BLaER1 (cell line): Measurements from ENCODE around the gene CLCN3.
"Not testable (repeated sequence)": the region's sequence is repeated elsewhere in the genome, so short reads cannot be mapped to it uniquely, and the experiment has no call there.

Experiments
- H3K27ac ChIP-seq: shearing (Covaris generic); formaldehyde crosslinking; 2 replicates; pipeline ENCODE4 v1.8.1; 2022
- H3K27me3 ChIP-seq: shearing (Covaris generic); formaldehyde crosslinking; 2 replicates; pipeline ENCODE4 v1.8.1; 2022
- H3K36me3 ChIP-seq: shearing (Covaris generic); formaldehyde crosslinking; 2 replicates; pipeline ENCODE4 v1.8.1; 2022
- H3K4me1 ChIP-seq: shearing (Covaris generic); formaldehyde crosslinking; 2 replicates; pipeline ENCODE4 v1.8.1; 2022
- H3K4me2 ChIP-seq: shearing (Covaris generic); formaldehyde crosslinking; 2 replicates; pipeline ENCODE4 v1.8.1; 2022
- H3K4me3 ChIP-seq: shearing (Covaris generic); formaldehyde crosslinking; 2 replicates; pipeline ENCODE4 v1.8.1; 2022
- H3K9ac ChIP-seq: shearing (Covaris generic); formaldehyde crosslinking; 2 replicates; pipeline ENCODE4 v1.8.1; 2022
- H3K9me3 ChIP-seq: shearing (Covaris generic); formaldehyde crosslinking; 2 replicates; pipeline ENCODE4 v1.8.1; 2022
- H4K20me1 ChIP-seq: shearing (Covaris generic); formaldehyde crosslinking; 2 replicates; pipeline ENCODE4 v1.8.1; 2022
- Cebpa-rat ChIP-seq: shearing (Covaris generic); IDR thresholded peaks from 2 replicates; pipeline ENCODE4 v1.8.1; 2022

Gene CLCN3

GRCh38 chr4:169619958-169620879, at the start of gene CLCN3:
Gene CLCN3, plus strand, starts transcription at chr4:169620578. Its CDS starts 15,351 bp downstream, at chr4:169635929.
- no peak for TF ChIP-seq Cebpa-rat
- no peaks in the 10 kb centered on the region for H3K9me3 ChIP-seq
- peak within 1 kb of the TSS; percentile 88 for H3K27ac ChIP-seq
- peaks cover 9% of the 10 kb centered on the region; the same call in 1 of the 2 replicates for H3K36me3 ChIP-seq
- peak within 1 kb of the TSS; percentile 89 for H3K4me3 ChIP-seq
- peaks cover 39% of the 10 kb centered on the region for H4K20me1 ChIP-seq
- peaks cover 28% of the 10 kb centered on the region for H3K4me1 ChIP-seq
- H3K9ac ChIP-seq: peak within 1 kb of the TSS; percentile 94
- H3K4me2 ChIP-seq: peak within 1 kb of the TSS; percentile 97
- H3K27me3 ChIP-seq: no peaks in the 10 kb centered on the region

GRCh38 chr4:169571012-169571411, 49.4 kb upstream of the CLCN3 start:
- H3K4me1 ChIP-seq: peaks cover 26% of the 10 kb centered on the region
- not testable (repeated sequence) for H3K9ac ChIP-seq, H4K20me1 ChIP-seq, H3K27me3 ChIP-seq, H3K27ac ChIP-seq, H3K4me2 ChIP-seq, H3K4me3 ChIP-seq
- H3K9me3 ChIP-seq: peaks cover 21% of the 10 kb centered on the region
- H3K36me3 ChIP-seq: peaks cover 21% of the 10 kb centered on the region; the same call in 1 of the 2 replicates

- TF ChIP-seq Cebpa-rat: no peak
- Histone ChIP-seq H3K27me3 (no peaks in the 10 kb centered on the region), H3K4me2 (no peak overlapping the region), H3K4me1 (peaks cover 26% of the 10 kb centered on the region), H3K9me3 (peaks cover 21% of the 10 kb centered on the region), H3K4me3 (no peak overlapping the region), H3K9ac (no peak overlapping the region), H4K20me1 (no peaks in the 10 kb centered on the region), H3K36me3 (peaks cover 21% of the 10 kb centered on the region; the same call in 1 of the 2 replicates), H3K27ac (no peak overlapping the region)
These were observed 48.9 kb upstream of the CLCN3 start for GRCh38 chr4:169571435-169571834.

- H3K9me3 ChIP-seq: peaks cover 21% of the 10 kb centered on the region
- no peak overlapping the region for H3K4me3 ChIP-seq
- no peaks in the 10 kb centered on the region for H3K27me3 ChIP-seq
- H3K27ac ChIP-seq: peak overlapping the region; percentile 27; the same call in 1 of the 2 replicates
- no peaks in the 10 kb centered on the region for H4K20me1 ChIP-seq
- H3K4me2 ChIP-seq: peak overlapping the region; percentile 62
- H3K4me1 ChIP-seq: peaks cover 26% of the 10 kb centered on the region
- no peak for TF ChIP-seq Cebpa-rat
- H3K9ac ChIP-seq: no peak overlapping the region
- H3K36me3 ChIP-seq: peaks cover 21% of the 10 kb centered on the region; the same call in 1 of the 2 replicates
These were observed 46.5 kb upstream of the CLCN3 start for GRCh38 chr4:169573889-169574288.

GRCh38 chr4:169582203-169582602, 38.2 kb upstream of the CLCN3 start:
- Histone ChIP-seq H3K27me3 (no peaks in the 10 kb centered on the region), H3K4me1 (no peaks in the 10 kb centered on the region), H3K9ac (no peak overlapping the region), H3K9me3 (no peaks in the 10 kb centered on the region), H3K36me3 (peaks cover 19% of the 10 kb centered on the region; the same call in 1 of the 2 replicates), H4K20me1 (no peaks in the 10 kb centered on the region), H3K4me2 (no peak overlapping the region), H3K27ac (no peak overlapping the region), H3K4me3 (no peak overlapping the region)
- no peak for TF ChIP-seq Cebpa-rat

- no peak overlapping the region for H3K4me3 ChIP-seq
- H3K27ac ChIP-seq: no peak overlapping the region
- TF ChIP-seq Cebpa-rat: no peak
- H3K4me1 ChIP-seq: no peaks in the 10 kb centered on the region
- H3K9me3 ChIP-seq: no peaks in the 10 kb centered on the region
- H3K4me2 ChIP-seq: no peak overlapping the region
- no peaks in the 10 kb centered on the region for H4K20me1 ChIP-seq
- H3K27me3 ChIP-seq: no peaks in the 10 kb centered on the region
- H3K36me3 ChIP-seq: peaks cover 19% of the 10 kb centered on the region; the same call in 1 of the 2 replicates
- no peak overlapping the region for H3K9ac ChIP-seq
These were observed 37.7 kb upstream of the CLCN3 start for GRCh38 chr4:169582706-169583105.

- Histone ChIP-seq H3K27me3 (no peaks in the 10 kb centered on the region), H3K4me2 (no peak overlapping the region), H3K36me3 (peaks cover 19% of the 10 kb centered on the region; the same call in 1 of the 2 replicates), H3K9me3 (no peaks in the 10 kb centered on the region), H3K4me3 (no peak overlapping the region), H4K20me1 (no peaks in the 10 kb centered on the region), H3K4me1 (no peaks in the 10 kb centered on the region), H3K27ac (no peak overlapping the region), H3K9ac (no peak overlapping the region)
- no peak for TF ChIP-seq Cebpa-rat
These were observed 36.8 kb upstream of the CLCN3 start for GRCh38 chr4:169583563-169583962.

- Histone ChIP-seq H3K4me2 (no peak overlapping the region), H3K27ac (no peak overlapping the region), H3K9me3 (no peaks in the 10 kb centered on the region), H4K20me1 (no peaks in the 10 kb centered on the region), H3K9ac (no peak overlapping the region), H3K4me1 (no peaks in the 10 kb centered on the region), H3K36me3 (0 out of 2 replicates have a peak, but pooled peaks cover 6% of the 10 kb centered on the region), H3K27me3 (no peaks in the 10 kb centered on the region), H3K4me3 (no peak overlapping the region)
- TF ChIP-seq Cebpa-rat: no peak
These were observed 27.3 kb upstream of the CLCN3 start for GRCh38 chr4:169593050-169593560.

GRCh38 chr4:169594560-169595195, 25.7 kb upstream of the CLCN3 start:
- Histone ChIP-seq H3K36me3 (0 out of 2 replicates have a peak, but pooled peaks cover 6% of the 10 kb centered on the region), H3K9ac (no peak overlapping the region)

More at GRCh38 chr4:169594560-169595195, 25.7 kb upstream of the CLCN3 start:
- no peak overlapping the region for H3K4me2 ChIP-seq
- no peaks in the 10 kb centered on the region for H3K27me3 ChIP-seq
- no peak for TF ChIP-seq Cebpa-rat
- no peaks in the 10 kb centered on the region for H4K20me1 ChIP-seq
- H3K27ac ChIP-seq: no peak overlapping the region
- no peak overlapping the region for H3K4me3 ChIP-seq
- no peaks in the 10 kb centered on the region for H3K4me1 ChIP-seq
- no peaks in the 10 kb centered on the region for H3K9me3 ChIP-seq
